Osteocyte (in vitro differentiated cells): ENCODE data around the gene TXNIP. TPM values are rescaled to one million over a fixed set of nuclear protein-coding genes. Genes with fewer than 3 reads are reported as not detected.
"Not testable (repeated sequence)": the region's sequence is repeated elsewhere in the genome, so short reads cannot be mapped to it uniquely, and the experiment has no call there.

Experiments
- DNase-seq: peaks from one replicate; pipeline ENCODE4 v3.0.0; 2021; ENCODE audit warnings: mixed read lengths; ENCODE audit not compliant: unreplicated experiment; ENCODE audit errors: extremely low spot score
- H3K27ac Mint-ChIP-seq: one replicate; pipeline ENCODE4 v1.8.0; 2021; ENCODE audit warnings: mild to moderate bottlenecking, mixed read lengths; ENCODE audit not compliant: unreplicated experiment
- H3K27me3 Mint-ChIP-seq: one replicate; pipeline ENCODE4 v1.8.0; 2021; ENCODE audit warnings: mixed read lengths; ENCODE audit not compliant: unreplicated experiment
- H3K36me3 Mint-ChIP-seq: one replicate; pipeline ENCODE4 v1.8.0; 2021; ENCODE audit warnings: mixed read lengths; ENCODE audit not compliant: unreplicated experiment
- H3K4me1 Mint-ChIP-seq: one replicate; pipeline ENCODE4 v1.8.0; 2021; ENCODE audit warnings: mixed read lengths; ENCODE audit not compliant: unreplicated experiment
- H3K4me3 Mint-ChIP-seq: one replicate; pipeline ENCODE4 v1.8.0; 2021; ENCODE audit warnings: mild to moderate bottlenecking, moderate library complexity, mixed read lengths; ENCODE audit not compliant: unreplicated experiment
- H3K9me3 Mint-ChIP-seq: one replicate; pipeline ENCODE4 v1.8.0; 2021; ENCODE audit warnings: mixed read lengths; ENCODE audit not compliant: unreplicated experiment
- CTCF ChIP-seq: fragments of 200-600 bp; sonication (generic); IDR thresholded peaks from 2 replicates; pipeline ENCODE4 v1.5.0; 2021; ENCODE audit warnings: antibody characterized with exemption, mild to moderate bottlenecking, moderate library complexity
- total RNA-seq: library from RNA; stranded (reverse); gene quantifications from 2 replicates; pipeline ENCODE4 v1.2.1, GENCODE V29; 2021

Gene TXNIP
- total RNA-seq, 1 donor from 2014 or later, result 246 TPM

- no peaks in the 10 kb centered on the region for H3K36me3 Mint-ChIP-seq
- H3K9me3 Mint-ChIP-seq, result no peaks in the 10 kb centered on the region
- H3K4me3 Mint-ChIP-seq, result peak overlapping the region; percentile 95
- DNase-seq, result no peak
- TF ChIP-seq CTCF, result no peak
- peaks cover 26% of the 10 kb centered on the region for H3K4me1 Mint-ChIP-seq
- H3K27me3 Mint-ChIP-seq, result no peaks in the 10 kb centered on the region
- H3K27ac Mint-ChIP-seq, result peak overlapping the region; percentile 83
Observed at GRCh38 chr1:146035048-146035423, 38.7 kb upstream of the TXNIP start.

- Mint-ChIP-seq H3K27ac (no peak overlapping the region), H3K9me3 (no peaks in the 10 kb centered on the region), H3K36me3 (no peaks in the 10 kb centered on the region), H3K27me3 (peaks cover 2% of the 10 kb centered on the region), H3K4me1 (peaks cover 24% of the 10 kb centered on the region), H3K4me3 (no peak overlapping the region)
- no peak for DNase-seq
- TF ChIP-seq CTCF, result peak; percentile 61
Observed at GRCh38 chr1:146032631-146033219, 36.3 kb upstream of the TXNIP start.

GRCh38 chr1:146031476-146031875 lies 35.1 kb upstream of the TXNIP start:
- no peaks in the 10 kb centered on the region for H3K36me3 Mint-ChIP-seq
- no peak for TF ChIP-seq CTCF
- peaks cover 18% of the 10 kb centered on the region for H3K4me1 Mint-ChIP-seq
- H3K4me3 Mint-ChIP-seq, result no peak overlapping the region
- H3K27ac Mint-ChIP-seq, result no peak overlapping the region
- no peak for DNase-seq
- peaks cover 9% of the 10 kb centered on the region for H3K27me3 Mint-ChIP-seq
- no peaks in the 10 kb centered on the region for H3K9me3 Mint-ChIP-seq

GRCh38 chr1:146029117-146029516 lies 32.7 kb upstream of the TXNIP start:
- Mint-ChIP-seq H3K27me3 (peaks cover 27% of the 10 kb centered on the region), H3K4me1 (peaks cover 4% of the 10 kb centered on the region), H3K27ac (no peak overlapping the region), H3K36me3 (no peaks in the 10 kb centered on the region), H3K9me3 (no peaks in the 10 kb centered on the region), H3K4me3 (no peak overlapping the region)
- TF ChIP-seq CTCF, result no peak
- no peak for DNase-seq

GRCh38 chr1:146026650-146027049 lies 30.3 kb upstream of the TXNIP start:
- H3K4me3 Mint-ChIP-seq, H3K36me3 Mint-ChIP-seq, H3K9me3 Mint-ChIP-seq, DNase-seq, H3K27ac Mint-ChIP-seq, H3K4me1 Mint-ChIP-seq: not testable (repeated sequence)
- peaks cover 42% of the 10 kb centered on the region for H3K27me3 Mint-ChIP-seq

GRCh38 chr1:146025787-146026495 lies 29.6 kb upstream of the TXNIP start:
- H3K27ac Mint-ChIP-seq, DNase-seq, H3K9me3 Mint-ChIP-seq, H3K36me3 Mint-ChIP-seq, H3K4me3 Mint-ChIP-seq, H3K4me1 Mint-ChIP-seq: not testable (repeated sequence)
- H3K27me3 Mint-ChIP-seq, result peaks cover 48% of the 10 kb centered on the region
